AG09319 (cell line): ENCODE measurements around the gene FNBP1L.
"Not testable (repeated sequence)": the region's sequence is repeated elsewhere in the genome, so short reads cannot be mapped to it uniquely, and the experiment has no call there.

Experiments used
- DNase-seq: peaks from one replicate; pipeline ENCODE4 v3.0.0-alpha.2; 2010; ENCODE audit warnings: low read depth; ENCODE audit errors: extremely low read depth
- TF ChIP-seq, protein P1 (sequence below): IDR thresholded peaks from 2 replicates; pipeline ENCODE4 v1.5.1; 2011; ENCODE audit warnings: low read depth, mild to moderate bottlenecking, inconsistent platforms, low read length, moderate library complexity

Gene FNBP1L

DNA sequence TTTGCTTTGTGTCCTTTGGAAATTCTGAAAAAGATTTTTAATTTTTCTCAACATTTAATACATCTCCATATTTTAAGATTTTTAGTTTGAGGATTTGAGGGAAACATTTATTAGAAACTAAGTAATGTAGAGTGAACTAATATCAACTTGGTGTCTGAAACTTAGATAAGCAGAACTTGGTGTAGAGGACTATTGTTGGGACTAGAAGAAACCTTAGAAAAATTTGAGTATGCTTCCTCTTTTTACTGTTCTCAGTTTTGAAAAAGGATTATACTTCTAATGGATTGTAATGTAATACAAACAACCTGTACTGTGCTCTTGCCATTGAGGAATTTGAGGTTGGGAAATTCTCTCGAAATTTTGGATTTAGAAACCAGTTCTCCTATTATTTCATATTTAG lies 2.4 kb downstream of the FNBP1L start:
- no peak for DNase-seq

DNA sequence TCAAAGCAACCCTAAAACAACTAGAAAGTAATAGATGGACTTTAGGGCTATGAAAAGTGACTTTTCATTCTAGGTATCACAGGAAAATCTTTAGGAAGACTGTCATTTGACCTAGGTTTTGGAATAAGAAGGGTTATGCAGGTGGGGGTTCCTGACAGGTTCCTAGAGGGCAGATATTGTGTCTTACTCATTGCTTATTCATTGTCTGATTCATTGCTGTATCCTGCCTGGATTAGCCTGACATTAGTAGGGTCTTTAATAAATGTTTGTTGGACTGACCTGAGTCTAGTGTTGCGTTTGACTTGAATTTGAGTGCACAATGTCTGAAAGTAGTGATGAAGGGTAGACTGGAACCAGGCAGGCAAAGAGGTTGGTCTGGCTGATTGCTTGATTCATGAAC lies 6.0 kb downstream of the FNBP1L start:
- DNase-seq: no peak
- TF ChIP-seq, protein P1, sequence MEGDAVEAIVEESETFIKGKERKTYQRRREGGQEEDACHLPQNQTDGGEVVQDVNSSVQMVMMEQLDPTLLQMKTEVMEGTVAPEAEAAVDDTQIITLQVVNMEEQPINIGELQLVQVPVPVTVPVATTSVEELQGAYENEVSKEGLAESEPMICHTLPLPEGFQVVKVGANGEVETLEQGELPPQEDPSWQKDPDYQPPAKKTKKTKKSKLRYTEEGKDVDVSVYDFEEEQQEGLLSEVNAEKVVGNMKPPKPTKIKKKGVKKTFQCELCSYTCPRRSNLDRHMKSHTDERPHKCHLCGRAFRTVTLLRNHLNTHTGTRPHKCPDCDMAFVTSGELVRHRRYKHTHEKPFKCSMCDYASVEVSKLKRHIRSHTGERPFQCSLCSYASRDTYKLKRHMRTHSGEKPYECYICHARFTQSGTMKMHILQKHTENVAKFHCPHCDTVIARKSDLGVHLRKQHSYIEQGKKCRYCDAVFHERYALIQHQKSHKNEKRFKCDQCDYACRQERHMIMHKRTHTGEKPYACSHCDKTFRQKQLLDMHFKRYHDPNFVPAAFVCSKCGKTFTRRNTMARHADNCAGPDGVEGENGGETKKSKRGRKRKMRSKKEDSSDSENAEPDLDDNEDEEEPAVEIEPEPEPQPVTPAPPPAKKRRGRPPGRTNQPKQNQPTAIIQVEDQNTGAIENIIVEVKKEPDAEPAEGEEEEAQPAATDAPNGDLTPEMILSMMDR: no peak

More for the DNA sequence above, 2.4 kb downstream of the FNBP1L start:
- TF ChIP-seq, protein P1: no peak

DNA sequence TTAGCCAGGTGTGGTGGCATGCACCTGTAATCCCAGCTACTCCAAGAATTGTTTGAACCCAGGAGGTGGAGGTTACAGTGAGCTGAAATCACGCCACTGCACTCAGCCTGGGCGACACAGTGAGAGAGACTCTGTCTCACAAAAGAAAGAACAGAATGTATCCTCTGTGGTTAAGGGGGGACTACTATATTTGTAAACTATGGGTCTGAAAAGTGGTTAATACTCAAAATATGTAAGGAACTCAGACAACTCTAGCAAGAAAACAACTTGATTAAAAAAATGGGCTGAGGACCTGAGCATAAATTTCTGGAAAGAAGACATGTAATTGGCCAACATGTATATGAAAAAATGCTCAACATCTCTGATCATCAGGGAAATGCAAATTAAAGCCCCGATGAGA lies 11.2 kb downstream of the FNBP1L start:
- TF ChIP-seq, protein P1: no peak
- no peak for DNase-seq

DNA sequence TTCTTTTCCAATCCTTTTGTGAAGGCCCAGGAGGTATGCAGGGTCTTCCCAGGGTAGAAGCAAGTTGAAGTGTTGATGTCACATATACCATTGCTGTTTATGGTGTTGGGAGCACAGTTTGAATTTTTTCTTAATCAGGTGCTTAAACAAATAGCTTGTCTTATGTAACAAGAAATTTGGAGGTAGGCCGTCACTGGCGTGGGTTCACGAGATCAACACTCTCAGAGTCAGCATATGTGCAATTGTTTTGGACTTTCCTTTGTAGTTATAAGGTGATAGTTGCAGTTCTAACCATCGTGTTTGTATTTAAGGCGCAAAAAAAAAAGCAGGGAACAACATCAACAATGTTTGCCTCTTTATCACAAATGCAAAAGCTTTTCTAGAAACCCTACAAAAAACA lies 13.3 kb downstream of the FNBP1L start:
- no peak for DNase-seq
- TF ChIP-seq, protein P1: no peak

DNA sequence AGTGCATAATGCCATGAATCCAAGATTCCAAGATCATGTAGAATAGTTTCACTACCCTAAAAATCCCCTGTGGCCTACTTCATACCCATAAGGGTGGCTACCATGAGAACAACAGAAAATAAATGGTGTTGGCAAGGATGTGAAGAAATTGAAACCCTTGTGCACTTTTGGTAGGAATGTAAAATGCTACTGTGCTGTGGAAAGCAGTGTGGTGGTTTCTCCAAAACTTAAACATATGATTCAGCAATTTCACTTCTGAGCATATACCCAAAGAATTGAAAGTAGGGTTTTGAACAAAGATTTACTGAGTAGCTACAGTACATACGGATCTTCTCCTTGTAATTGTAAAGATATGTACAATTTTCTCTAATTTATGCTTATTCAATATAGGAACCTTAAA lies 16.0 kb downstream of the FNBP1L start:
- DNase-seq: no peak
- TF ChIP-seq, protein P1: no peak

DNA sequence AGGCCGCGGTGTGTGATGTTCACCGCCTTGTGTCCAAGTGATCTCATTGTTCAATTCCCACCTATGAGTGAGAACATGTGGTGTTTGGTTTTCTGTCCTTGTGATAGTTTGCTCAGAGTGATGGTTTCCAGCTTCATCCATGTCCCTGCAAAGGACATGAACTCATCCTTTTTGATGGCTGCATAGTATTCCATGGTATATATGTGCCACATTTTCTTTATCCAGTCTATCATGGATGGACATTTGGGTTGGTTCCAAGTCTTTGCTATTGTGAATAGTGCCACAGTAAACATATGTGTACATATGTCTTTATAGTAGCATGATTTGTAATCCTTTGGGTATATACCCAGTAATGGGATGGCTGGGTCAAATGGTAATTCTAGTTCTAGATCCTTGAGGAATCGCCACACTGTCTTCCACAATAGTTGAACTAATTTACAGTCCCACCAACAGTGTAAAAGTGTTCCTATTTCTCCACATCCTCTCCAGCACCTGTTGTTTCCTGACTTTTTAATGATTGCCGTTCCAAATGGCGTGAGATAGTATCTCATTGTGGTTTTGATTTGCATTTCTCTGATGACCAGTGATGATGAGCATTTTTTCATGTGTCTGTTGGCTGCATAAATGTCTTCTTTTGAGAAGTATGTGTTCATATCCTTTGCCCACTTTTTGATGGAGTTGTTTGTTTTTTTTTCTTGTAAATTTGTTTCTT lies 17.6 kb downstream of the FNBP1L start:
- DNase-seq: not testable (repeated sequence)

DNA sequence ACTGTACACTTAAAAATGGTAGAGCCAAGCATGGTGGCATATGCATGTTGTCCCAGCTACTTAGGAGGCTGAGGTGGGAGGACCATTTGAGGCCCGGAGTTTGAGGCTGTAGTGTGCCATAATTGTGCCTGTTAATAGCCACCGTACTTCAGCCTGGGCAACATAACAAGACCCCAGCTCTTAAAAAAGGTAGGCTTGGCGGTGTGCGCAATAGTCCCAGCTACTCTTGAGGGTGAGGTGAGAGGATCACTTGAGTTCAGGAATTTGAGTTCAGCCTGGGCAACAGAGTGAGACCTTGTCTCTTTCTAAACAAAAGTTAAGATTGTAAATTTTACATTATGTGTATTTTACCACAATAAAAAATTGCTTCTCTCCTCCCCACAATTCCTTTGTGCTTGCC lies 19.7 kb downstream of the FNBP1L start:
- TF ChIP-seq, protein P1: no peak
- DNase-seq: no peak

DNA sequence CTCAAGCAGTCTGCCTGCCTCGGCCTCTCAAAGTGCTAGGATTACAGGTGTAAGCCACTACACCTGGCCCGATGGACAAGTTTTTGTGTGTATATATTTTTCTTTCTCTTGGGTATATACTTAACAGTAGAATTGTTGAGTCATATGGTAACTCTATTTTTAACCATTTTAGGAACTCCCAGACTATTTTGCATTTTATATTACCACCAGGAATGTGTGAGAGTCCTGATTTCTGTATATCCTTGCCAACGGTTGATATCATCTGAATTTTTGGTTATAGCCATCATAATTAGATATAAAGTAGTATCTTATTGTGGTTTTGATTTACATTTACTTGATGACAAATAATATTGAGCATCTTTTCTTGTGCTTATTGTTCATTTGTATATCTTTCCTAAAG lies 20.7 kb downstream of the FNBP1L start:
- no peak for DNase-seq
- TF ChIP-seq, protein P1: no peak

DNA sequence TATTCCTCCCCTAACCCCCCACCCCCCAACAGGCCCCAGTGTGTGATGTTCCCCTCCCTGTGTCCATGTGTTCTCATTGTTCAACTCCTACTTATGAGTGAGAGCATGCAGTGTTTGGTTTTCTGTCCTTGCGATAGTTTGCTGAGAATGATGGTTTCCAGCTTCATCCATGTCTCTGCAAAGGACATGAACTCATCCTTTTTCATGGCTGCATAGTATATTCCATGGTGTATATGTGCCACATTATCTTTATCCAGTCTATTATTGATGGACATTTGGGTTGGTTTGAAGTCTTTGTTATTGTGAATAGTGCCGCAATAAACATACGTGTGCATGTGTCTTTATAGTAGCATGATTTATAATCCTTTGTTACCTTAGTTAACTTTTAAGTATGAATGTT lies 21.3 kb downstream of the FNBP1L start:
- DNase-seq: not testable (repeated sequence)
